KMS-11 (cell line): Measurements from ENCODE around the gene USP26.

Experiments used
- H2AFZ ChIP-seq: fragments of 200-600 bp; sonication (generic); 2 replicates; pipeline ENCODE4 v1.6.1; 2016; ENCODE audit warnings: antibody characterized with exemption, mixed run types, low read depth
- H3K27ac ChIP-seq: fragments of 200-600 bp; sonication (generic); 2 replicates; pipeline ENCODE4 v1.6.1; 2016; ENCODE audit warnings: mild to moderate bottlenecking, mixed run types
- H3K27me3 ChIP-seq: fragments of 200-600 bp; sonication (generic); 2 replicates; pipeline ENCODE4 v1.6.1; 2017; ENCODE audit warnings: mild to moderate bottlenecking, low read depth, mixed run types, moderate library complexity; ENCODE audit not compliant: insufficient read depth
- H3K36me3 ChIP-seq: fragments of 200-600 bp; sonication (generic); 2 replicates; pipeline ENCODE4 v1.6.1; 2017; ENCODE audit warnings: mild to moderate bottlenecking, mixed run types; ENCODE audit not compliant: insufficient read depth
- H3K4me1 ChIP-seq: fragments of 200-600 bp; sonication (generic); 2 replicates; pipeline ENCODE4 v1.6.1; 2016; ENCODE audit warnings: mild to moderate bottlenecking, low read depth, mixed run types; ENCODE audit not compliant: poor library complexity, severe bottlenecking
- H3K4me2 ChIP-seq: fragments of 200-600 bp; sonication (generic); 2 replicates; pipeline ENCODE4 v1.7.0; 2016; ENCODE audit warnings: mild to moderate bottlenecking, mixed run types
- H3K4me3 ChIP-seq: fragments of 200-600 bp; sonication (generic); IDR thresholded peaks from 2 replicates; pipeline ENCODE4 v1.6.1; 2017; ENCODE audit warnings: low read depth, low read length, mixed read lengths; ENCODE audit not compliant: insufficient read depth
- H3K79me2 ChIP-seq: fragments of 200-600 bp; sonication (generic); 2 replicates; pipeline ENCODE4 v1.6.1; 2016; ENCODE audit warnings: low read depth, mixed run types; ENCODE audit not compliant: insufficient read depth
- H3K9ac ChIP-seq: fragments of 200-600 bp; sonication (generic); 2 replicates; pipeline ENCODE4 v1.6.1; 2016; ENCODE audit warnings: mild to moderate bottlenecking, mixed run types
- H4K20me1 ChIP-seq: fragments of 200-600 bp; sonication (generic); 2 replicates; pipeline ENCODE4 v1.6.1; 2016; ENCODE audit warnings: mild to moderate bottlenecking, mixed run types; ENCODE audit not compliant: insufficient read depth
- CTCF ChIP-seq: fragments of 200-600 bp; sonication (generic); conservative IDR thresholded peaks from 2 replicates; pipeline ENCODE4 v1.6.1; 2017; ENCODE audit warnings: low read depth, mild to moderate bottlenecking, antibody characterized with exemption, low read length, moderate library complexity, mixed read lengths

Gene USP26

DNA sequence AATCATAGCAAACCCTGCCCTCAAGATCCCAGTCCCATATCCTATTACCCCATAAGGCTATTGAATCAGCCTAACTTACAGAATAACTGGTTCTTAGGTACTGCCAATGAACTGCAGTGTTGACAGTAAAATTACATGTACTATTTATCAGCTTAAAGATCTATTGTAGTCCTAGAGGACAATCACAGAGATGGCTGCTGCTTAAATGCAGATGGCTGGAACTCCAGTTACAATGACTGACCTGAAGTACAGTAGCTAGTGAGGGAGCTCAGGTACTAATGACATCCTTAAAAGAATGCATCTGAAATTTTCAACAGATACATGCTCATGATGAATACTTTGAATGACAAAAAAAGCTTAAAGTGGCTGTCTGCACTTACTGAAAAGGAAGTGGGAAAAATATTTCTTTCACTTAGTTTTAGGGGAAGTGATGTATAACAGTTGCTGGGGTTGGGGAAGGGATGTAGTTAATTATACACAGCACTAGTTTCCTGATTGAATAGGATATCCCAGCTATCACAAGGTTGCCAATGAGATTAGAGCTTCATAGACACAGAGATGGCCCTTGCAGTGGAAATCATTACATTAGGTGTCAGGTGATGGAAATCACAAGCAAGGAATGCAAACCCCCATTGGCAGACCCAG lies 42.0 kb downstream of the USP26 start:
- H3K36me3 ChIP-seq = no peaks in the 10 kb centered on the region
- H4K20me1 ChIP-seq = no peaks in the 10 kb centered on the region
- no peaks in the 10 kb centered on the region for H3K79me2 ChIP-seq
- H2AFZ ChIP-seq = no peak overlapping the region
- H3K27me3 ChIP-seq = no peaks in the 10 kb centered on the region
- H3K4me1 ChIP-seq = no peaks in the 10 kb centered on the region
- no peak overlapping the region for H3K4me3 ChIP-seq
- H3K4me2 ChIP-seq = no peak overlapping the region
- TF ChIP-seq CTCF = no peak
- H3K27ac ChIP-seq = no peak overlapping the region
- H3K9ac ChIP-seq = no peak overlapping the region

GRCh38 chrX:133053861-133054598 lies 42.9 kb downstream of the USP26 start:
- Histone ChIP-seq H3K27ac (no peak overlapping the region), H3K4me1 (no peaks in the 10 kb centered on the region), H3K27me3 (no peaks in the 10 kb centered on the region), H2AFZ (no peak overlapping the region), H3K79me2 (no peaks in the 10 kb centered on the region), H3K9ac (no peak overlapping the region), H3K4me3 (no peak overlapping the region), H4K20me1 (no peaks in the 10 kb centered on the region), H3K4me2 (no peak overlapping the region), H3K36me3 (no peaks in the 10 kb centered on the region)
- no peak for TF ChIP-seq CTCF

DNA sequence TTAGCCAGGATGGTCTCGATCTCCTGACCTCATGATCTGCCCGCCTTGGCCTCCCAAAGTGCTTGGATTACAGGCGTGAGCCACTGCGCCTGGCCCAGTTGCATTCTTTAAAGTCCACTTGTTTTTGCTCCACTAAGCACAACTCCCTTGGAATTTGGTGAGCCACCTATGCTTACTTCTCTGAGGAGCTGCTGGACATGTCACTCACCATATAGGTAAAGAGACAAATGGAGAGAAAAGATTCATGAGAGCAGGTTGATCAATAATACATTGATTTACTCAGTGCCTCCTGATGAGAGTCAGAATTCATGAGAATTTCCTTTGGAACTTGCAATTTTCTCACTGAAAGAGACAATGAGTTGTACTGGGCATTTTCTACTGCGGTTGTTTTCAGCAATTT lies 48.2 kb downstream of the USP26 start:
- Histone ChIP-seq H3K4me1 (no peaks in the 10 kb centered on the region), H3K27me3 (no peaks in the 10 kb centered on the region), H2AFZ (no peak overlapping the region), H3K4me3 (no peak overlapping the region), H3K4me2 (no peak overlapping the region), H3K27ac (no peak overlapping the region), H4K20me1 (no peaks in the 10 kb centered on the region), H3K36me3 (no peaks in the 10 kb centered on the region), H3K79me2 (no peaks in the 10 kb centered on the region), H3K9ac (no peak overlapping the region)
- TF ChIP-seq CTCF = no peak

DNA sequence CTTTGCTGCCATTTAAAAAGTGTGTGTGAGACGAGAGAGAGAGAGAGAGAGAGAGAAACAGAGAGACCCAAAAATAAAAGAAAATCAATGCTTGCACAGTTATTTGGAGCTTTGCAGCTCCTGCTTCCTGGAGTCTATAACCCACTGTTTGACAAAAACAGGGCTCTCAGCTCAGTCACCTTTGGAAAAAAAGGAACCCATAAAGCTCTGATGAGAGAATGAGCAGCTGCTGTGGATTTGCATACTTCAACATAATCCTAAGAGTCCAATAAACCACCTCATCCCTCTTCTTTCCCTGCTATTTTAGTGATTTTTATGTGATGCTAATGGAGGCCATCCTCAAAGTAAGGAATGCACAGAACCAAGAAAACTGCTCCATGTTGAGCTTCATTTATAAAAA lies 50.3 kb downstream of the USP26 start:
- no peak overlapping the region for H2AFZ ChIP-seq
- H3K27ac ChIP-seq = no peak overlapping the region
- H3K27me3 ChIP-seq = no peaks in the 10 kb centered on the region
- no peak overlapping the region for H3K9ac ChIP-seq
- no peaks in the 10 kb centered on the region for H3K79me2 ChIP-seq
- no peak overlapping the region for H3K4me2 ChIP-seq
- H3K4me3 ChIP-seq = no peak overlapping the region
- TF ChIP-seq CTCF = no peak
- H3K36me3 ChIP-seq = no peaks in the 10 kb centered on the region
- no peaks in the 10 kb centered on the region for H3K4me1 ChIP-seq
- H4K20me1 ChIP-seq = no peaks in the 10 kb centered on the region
